ENCODE results near the gene PRR19.
"Not testable (repeated sequence)": the region's sequence is repeated elsewhere in the genome, so short reads cannot be mapped to it uniquely, and the experiment has no call there.

The PRR19 gene

GRCh38 chr19:42325896-42326771 is 24.2 kb downstream of the PRR19 start:
- no peak for DNase-seq (ENCODE audit: low spot score)

- DNase-seq (ENCODE audit: low spot score): no peak
Measured at GRCh38 chr19:42326969-42327368, 25.0 kb downstream of the PRR19 start.

- DNase-seq (ENCODE audit: low spot score): no peak
Measured at GRCh38 chr19:42327381-42327780, 25.4 kb downstream of the PRR19 start.

GRCh38 chr19:42328106-42328505 is 26.2 kb downstream of the PRR19 start:
- no peak for DNase-seq (ENCODE audit: low spot score)

- no peak for DNase-seq (ENCODE audit: low spot score)
Measured at GRCh38 chr19:42328854-42329253, 26.9 kb downstream of the PRR19 start.

- no peak for DNase-seq (ENCODE audit: low spot score)
Measured at GRCh38 chr19:42330241-42330711, 28.3 kb downstream of the PRR19 start.

DNA sequence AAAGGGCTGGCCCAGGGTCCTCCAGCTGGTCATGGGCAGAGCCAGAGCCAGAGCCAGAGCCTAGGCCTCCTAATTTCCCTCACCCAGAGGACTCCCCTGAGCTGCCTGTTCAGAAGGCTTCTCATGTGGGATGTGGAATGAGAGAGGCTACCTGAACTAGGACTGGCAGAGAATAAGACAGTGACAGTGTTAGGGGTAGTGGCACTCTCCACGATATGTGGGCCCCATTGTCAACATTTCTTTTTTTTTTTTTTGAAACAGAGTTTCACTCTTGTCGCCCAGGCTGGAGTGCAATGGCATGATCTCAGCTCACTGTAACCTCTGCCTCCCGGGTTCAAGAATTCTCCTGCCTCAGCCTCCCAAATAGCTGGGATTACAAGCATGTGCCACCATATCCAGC is 29.4 kb downstream of the PRR19 start:
- not testable (repeated sequence) for DNase-seq (ENCODE audit: low spot score)

DNA sequence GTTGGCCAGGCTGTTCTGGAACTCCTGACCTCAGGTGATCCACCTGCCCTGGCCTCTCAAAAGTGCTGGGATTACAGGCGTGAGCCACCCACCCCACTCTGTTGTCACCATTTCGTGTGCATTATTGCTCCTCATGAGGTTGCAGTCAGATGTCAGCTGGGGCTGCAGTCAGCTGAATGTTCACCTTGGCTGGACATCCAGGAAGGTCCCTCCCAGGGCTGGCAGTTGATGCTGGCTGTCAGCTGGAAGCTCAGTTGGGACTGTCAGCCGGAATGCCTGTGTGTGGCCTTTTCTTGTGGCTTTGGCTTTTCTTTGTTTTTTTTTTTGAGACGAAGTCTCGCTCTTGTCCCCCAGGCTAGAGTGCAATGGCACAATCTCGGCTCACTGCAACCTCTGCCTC is 30.1 kb downstream of the PRR19 start:
- DNase-seq (ENCODE audit: low spot score): no peak

DNA sequence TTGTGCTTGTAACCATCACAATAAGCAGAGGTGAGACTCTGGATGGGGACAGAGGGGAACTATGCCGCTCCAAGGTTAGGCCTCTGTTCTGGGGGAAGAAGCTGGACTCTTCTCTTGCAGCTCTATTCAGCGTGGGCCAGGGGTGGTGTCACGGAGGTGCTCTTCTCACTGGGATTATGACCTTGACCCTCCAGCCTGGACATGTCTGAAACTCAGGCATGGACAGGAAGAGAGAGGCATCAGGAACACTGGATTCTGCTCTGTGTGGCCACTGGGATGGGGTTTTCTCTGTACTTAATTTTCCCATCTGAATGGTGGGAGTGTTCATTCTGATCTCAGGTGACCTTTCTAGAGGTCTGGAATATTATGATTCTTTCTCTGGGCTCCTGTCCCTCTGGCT is 31.1 kb downstream of the PRR19 start:
- no peak for DNase-seq (ENCODE audit: low spot score)

DNA sequence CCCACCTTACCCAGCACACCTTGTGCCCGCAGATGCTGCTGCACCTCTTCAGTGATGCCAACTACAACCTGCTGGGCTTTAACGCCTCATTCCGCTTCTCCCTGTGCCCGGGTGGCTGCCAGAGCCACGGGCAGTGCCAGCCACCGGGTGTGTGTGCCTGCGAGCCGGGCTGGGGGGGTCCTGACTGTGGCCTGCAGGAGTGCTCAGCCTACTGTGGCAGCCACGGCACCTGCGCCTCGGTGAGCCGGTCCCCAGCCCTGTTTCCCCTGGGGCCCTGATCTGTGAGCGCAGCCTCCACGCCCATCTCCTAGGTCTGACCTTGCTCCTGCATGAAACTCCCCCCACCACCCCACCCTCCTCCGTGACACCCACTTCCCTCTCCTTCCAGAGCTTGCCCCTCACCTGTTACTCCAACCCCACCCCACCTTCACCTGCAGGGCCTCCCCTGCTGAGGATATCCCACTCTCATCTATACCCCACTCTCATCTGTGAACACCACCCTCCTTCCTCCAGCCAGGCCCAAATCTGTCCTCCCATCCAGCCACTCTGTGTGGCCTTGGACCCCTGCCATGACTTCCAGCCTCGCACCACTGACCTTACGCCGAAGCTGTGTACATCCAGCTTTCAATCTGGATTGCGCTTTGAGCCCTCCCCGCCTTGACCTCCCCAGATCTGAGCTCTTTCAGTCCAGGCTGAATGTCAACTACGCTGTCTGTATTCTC is 32.2 kb downstream of the PRR19 start:
- no peak for DNase-seq (ENCODE audit: low spot score)

DNA sequence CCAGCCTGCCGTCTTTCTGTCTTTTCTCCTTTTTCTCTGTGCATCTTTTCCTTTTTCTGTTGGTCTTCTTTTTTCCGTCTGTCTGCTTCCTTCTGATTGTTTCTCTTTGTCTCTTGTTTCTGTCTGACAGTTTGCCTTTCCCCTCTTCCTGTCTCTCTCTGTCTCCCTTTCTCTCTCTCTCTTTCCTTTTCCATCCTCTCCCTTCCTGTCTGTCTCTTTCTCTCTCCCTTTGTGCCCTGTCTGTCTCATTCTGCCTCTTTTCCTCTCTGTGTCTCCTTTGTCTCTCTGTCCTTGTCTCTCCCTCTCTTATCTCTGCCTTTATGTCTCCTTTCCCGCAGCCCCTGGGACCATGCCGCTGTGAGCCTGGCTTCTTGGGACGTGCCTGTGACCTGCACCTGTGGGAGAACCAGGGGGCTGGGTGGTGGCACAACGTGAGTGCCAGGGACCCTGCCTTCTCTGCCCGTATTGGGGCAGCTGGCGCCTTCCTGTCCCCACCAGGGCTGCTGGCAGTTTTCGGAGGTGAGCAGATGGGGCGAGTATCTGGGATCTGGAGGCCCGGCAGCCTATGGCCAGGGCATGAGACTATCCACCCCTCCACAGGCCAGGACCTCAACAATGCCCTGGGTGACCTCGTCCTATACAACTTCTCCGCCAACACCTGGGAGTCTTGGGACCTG is 32.9 kb downstream of the PRR19 start:
- no peak for DNase-seq (ENCODE audit: low spot score)

DNA sequence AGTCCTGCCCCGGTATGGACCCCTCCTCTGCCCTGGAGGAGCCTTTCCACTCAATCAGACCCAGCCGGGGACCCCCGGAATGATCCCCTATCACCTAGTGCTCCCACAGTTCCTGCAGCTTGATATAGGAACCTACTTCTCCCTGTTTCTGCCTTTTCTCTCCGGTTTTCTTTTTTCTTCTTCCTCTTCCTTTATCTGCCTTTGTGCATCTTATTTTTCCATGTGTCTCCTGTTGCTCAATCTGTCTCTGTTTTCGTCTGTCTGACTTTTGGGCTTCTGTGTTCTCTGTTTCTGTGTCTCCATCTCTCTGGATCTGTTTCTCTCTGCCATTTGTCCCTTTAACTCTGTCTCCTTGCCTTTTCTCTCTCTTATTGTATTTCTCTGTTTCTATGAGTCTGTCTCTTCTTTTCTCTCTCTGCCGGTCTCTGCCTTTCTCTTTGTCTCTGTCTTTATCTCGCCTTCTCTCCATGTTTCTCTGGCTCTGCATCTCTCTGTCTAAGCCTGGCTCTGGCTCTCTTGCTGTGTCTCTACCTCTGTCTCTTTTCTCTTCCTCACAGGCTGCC is 33.5 kb downstream of the PRR19 start:
- DNase-seq (ENCODE audit: low spot score): no peak

GRCh38 chr19:42335971-42336370 is 34.0 kb downstream of the PRR19 start:
- DNase-seq (ENCODE audit: low spot score): no peak

DNA sequence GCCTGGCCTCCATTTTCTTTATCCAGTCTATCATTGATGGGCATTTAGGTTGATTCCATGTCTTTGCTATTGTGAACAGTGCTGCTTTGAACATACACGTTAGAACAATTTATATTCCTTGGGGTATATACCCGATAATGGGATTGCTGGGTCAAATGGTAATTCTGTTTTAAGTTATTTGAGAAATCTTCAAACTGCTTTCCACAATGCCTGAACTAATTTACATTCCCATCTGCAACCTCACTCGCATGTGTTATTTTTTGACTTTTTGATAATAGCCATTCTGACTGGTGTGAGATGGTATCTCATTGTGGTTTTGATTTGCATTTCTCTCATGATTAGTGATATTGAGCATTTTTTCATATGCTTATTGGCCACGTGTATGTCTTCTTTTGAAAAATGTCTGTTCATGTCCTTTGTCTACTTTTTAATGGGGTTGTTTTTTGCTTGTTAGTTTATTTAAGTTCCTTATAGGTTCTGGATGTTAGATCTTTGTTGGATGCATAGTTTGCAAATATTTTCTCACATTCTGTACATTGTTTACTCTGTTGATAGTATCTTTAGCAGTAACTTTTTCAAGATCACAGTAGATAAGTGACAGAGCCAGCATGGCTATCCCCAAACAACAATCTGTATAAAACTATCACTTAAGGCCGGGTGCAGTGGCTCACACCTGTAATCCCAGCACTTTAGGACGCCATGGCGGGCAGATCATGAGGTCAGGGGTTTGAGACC is 37.4 kb downstream of the PRR19 start:
- not testable (repeated sequence) for DNase-seq (ENCODE audit: low spot score)

- DNase-seq (ENCODE audit: low spot score): not testable (repeated sequence)
Measured at GRCh38 chr19:42339922-42340321, 38.0 kb downstream of the PRR19 start.

GRCh38 chr19:42343344-42344110 is 41.6 kb downstream of the PRR19 start:
- DNase-seq (ENCODE audit: low spot score): no peak

- no peak for DNase-seq (ENCODE audit: low spot score)
Measured at GRCh38 chr19:42344336-42344893, 42.5 kb downstream of the PRR19 start.

DNA sequence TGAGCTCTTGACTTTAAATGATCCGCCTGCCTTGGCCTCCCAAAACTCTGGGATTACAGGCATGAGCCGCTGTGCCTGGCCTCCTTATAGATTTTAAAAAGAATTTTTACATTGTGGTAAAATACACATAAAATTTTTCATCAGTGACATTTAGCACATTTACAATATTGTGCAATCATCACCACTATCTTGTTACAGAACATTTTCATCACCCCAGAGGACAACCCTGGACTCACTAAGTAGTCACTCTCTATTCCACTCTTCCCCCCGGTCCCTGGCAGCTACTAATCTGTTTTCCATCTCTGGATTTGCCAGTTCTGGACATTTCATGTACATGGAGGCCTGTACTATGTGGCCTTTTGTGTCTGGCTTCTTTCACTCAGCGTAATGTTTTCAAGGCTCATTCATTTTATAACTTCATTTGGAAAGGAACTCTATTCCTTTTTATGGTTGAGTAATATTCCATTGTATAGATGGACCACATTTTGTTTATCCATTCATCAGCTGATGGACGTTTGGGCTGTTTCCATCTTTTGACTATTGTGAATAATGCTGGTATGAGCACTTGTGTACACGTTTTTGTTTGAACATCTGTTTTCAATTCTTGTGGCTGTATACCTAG is 43.4 kb downstream of the PRR19 start:
- DNase-seq (ENCODE audit: low spot score): no peak

DNA sequence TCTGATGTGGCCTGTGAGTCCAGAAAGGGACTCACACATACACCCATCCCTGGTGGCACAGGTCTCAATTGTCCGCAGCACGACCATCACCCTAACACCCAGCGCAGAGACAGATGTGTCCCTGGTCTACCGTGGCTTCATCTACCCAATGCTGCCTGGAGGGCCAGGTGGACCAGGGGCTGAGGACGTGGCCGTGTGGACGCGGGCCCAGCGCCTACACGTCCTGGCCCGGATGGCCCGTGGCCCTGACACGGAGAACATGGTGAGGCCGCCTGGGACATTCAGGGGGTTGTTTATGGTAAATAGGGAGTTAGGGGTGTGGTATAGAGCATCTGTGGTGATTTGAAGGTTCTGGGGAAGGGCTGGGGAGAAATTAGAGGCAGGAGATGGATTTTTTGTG is 46.3 kb downstream of the PRR19 start:
- no peak for DNase-seq (ENCODE audit: low spot score)
